ENCODE measurements around the gene ISG20L2. TPM values are rescaled to one million over a fixed set of nuclear protein-coding genes. Genes with fewer than 3 reads are reported as not detected.

ISG20L2 gene
- total RNA-seq, 1 experiment from 2014 or later = 41.7 TPM

- TF ChIP-seq REST (IDR thresholded peaks at IDR 0.05; ENCODE audit: low read depth) = no peak
Measured at GRCh38 chr1:156694690-156694962, 33.9 kb downstream of the ISG20L2 start (continued).

GRCh38 chr1:156693848-156694689 lies 34.5 kb downstream of the ISG20L2 start:
- peaks cover 51 to 57% of the 10 kb centered on the region in 2 experiments for H3K4me1 ChIP-seq (ENCODE audit: control insufficient read depth in 1 of 2, insufficient read depth in 2 of 2, low read length in 2 of 2)
- TF ChIP-seq POLR2A (IDR thresholded peaks at IDR 0.05; ENCODE audit: borderline replicate concordance, extremely low read depth, insufficient read depth, insufficient read length) (no peak), MAX (IDR thresholded peaks at IDR 0.05) (no peak), TCF7L2 (IDR thresholded peaks at IDR 0.05; ENCODE audit: borderline replicate concordance, extremely low read depth, insufficient read depth, insufficient read length) (no peak), EZH2phosphoT487 (IDR thresholded peaks at IDR 0.05; ENCODE audit: borderline replicate concordance) (no peak), POLR2AphosphoS5 (IDR thresholded peaks at IDR 0.05; ENCODE audit: low read depth, low read length) (no peak), JUND (IDR thresholded peaks at IDR 0.05) (no peak), ZBTB33 (IDR thresholded peaks at IDR 0.05; ENCODE audit: extremely low read depth, insufficient replicate concordance, low read length) (no peak), EZH2 (IDR thresholded peaks at IDR 0.05) (no peak), CEBPB (IDR thresholded peaks at IDR 0.05; ENCODE audit: low read depth) (no peak), CTCF (IDR thresholded peaks at IDR 0.05 in 2 of 3, conservative IDR thresholded peaks at IDR 0.05 in 1 of 3; ENCODE audit: borderline replicate concordance in 1 of 3, insufficient read depth in 1 of 3, low read depth in 2 of 3, low read length in 2 of 3) (no peak), SIN3A (IDR thresholded peaks at IDR 0.05; ENCODE audit: low read depth) (no peak), ATF3 (IDR thresholded peaks at IDR 0.05) (no peak), YY1 (IDR thresholded peaks at IDR 0.05; ENCODE audit: extremely low read depth, insufficient replicate concordance, low read depth, low read length) (no peak), FOSL1 (IDR thresholded peaks at IDR 0.05; ENCODE audit: low read depth) (no peak), ELF1 (IDR thresholded peaks at IDR 0.05; ENCODE audit: borderline replicate concordance, low read depth) (no peak)
- no peaks in the 10 kb centered on the region for H4K20me1 ChIP-seq (ENCODE audit: insufficient read depth)
- ATAC-seq (no peak), DNase-seq (ENCODE audit: low read depth, low spot score) (no peak)
- peak overlapping the region; percentile 55 for H3K9ac ChIP-seq (ENCODE audit: low read length)
- no TSS peak for BruUV-seq (replicated peaks)
- H2AFZ ChIP-seq (ENCODE audit: low read depth, low read length, poor library complexity, severe bottlenecking) = no peak overlapping the region
- CTCF ChIA-PET = interaction anchor here (1.0 to 10.0 kb wide), 3 partner anchors 14 to 233 kb away, joined by 3 to 310 read pairs (median 9); partner anchors contain the start of gene CRABP2
- H3K9me2 ChIP-seq (ENCODE audit: insufficient read depth) = no peaks in the 10 kb centered on the region
- H3K4me2 ChIP-seq (ENCODE audit: low read length) = peak overlapping the region; percentile 84
- no peaks in the 10 kb centered on the region for H3K79me2 ChIP-seq (ENCODE audit: insufficient read depth, low read length)
- H3K4me3 ChIP-seq (replicated peaks in 1 of 2; ENCODE audit: low read depth in 1 of 2, low read length in 2 of 2) = no peak overlapping the region
- peaks cover 6% of the 10 kb centered on the region in 2 experiments; a peak in 3 of 4 replicates for H3K36me3 ChIP-seq (ENCODE audit: control insufficient read depth in 1 of 2, insufficient read depth in 2 of 2, low read length in 2 of 2)
- H3K27ac ChIP-seq (ENCODE audit: low read depth, low read length) = peak overlapping the region; percentile 72
- POLR2A ChIA-PET = interaction anchor here (0.7 to 4.1 kb wide), 2 partner anchors 10 to 32 kb away, joined by 3 to 36 read pairs; partner anchors contain the start of gene CRABP2
- H3K9me3 ChIP-seq (ENCODE audit: control insufficient read depth in 1 of 2, insufficient read depth in 1 of 2, low read depth in 1 of 2, low read length in 2 of 2) = no peaks in the 10 kb centered on the region
- intact Hi-C loops (cut with micrococcal nuclease) = no loop called here
- H3K27me3 ChIP-seq (ENCODE audit: insufficient read depth, low read length) = no peaks in the 10 kb centered on the region
- RAD21 ChIA-PET (ENCODE audit: low non-redundant PET in 1 of 2, low total read pairs in 2 of 2, uncharacterized antibody in 2 of 2, unreplicated experiment in 2 of 2) = no interaction called here

All from HCT116 (cell line).